HCT116 (cell line): ENCODE measurements around the gene CFAP74.

Experiments used
- ATF3 ChIP-seq: IDR thresholded peaks from 2 replicates; pipeline ENCODE4 v1.6.1; 2012
- CTCF ChIP-seq, 3 experiments: fragments of 200-600 bp in 1 of 3; sonication (generic) in 1 of 3; IDR thresholded peaks in 2 of 3; conservative IDR thresholded peaks in 1 of 3; 2 replicates each; pipeline ENCODE4 v1.5.1; 2012 to 2017; ENCODE audit warnings: low read depth in 2 of 3, low read length in 2 of 3, antibody characterized with exemption in 1 of 3, borderline replicate concordance in 1 of 3, control low read depth in 1 of 3, mild to moderate bottlenecking in 1 of 3, mixed read lengths in 1 of 3, mixed run types in 1 of 3, moderate library complexity in 1 of 3; ENCODE audit not compliant: insufficient read depth in 1 of 3
- EGR1 ChIP-seq: IDR thresholded peaks from 2 replicates; pipeline ENCODE4 v1.6.1; 2012; ENCODE audit warnings: low read depth
- JUND ChIP-seq: IDR thresholded peaks from 2 replicates; pipeline ENCODE4 v1.6.1; 2012
- POLR2A ChIP-seq: IDR thresholded peaks from 2 replicates; pipeline ENCODE4 v1.7.0; 2011; ENCODE audit warnings: borderline replicate concordance; ENCODE audit not compliant: insufficient read depth, insufficient read length; ENCODE audit errors: extremely low read depth
- POLR2AphosphoS5 ChIP-seq: IDR thresholded peaks from 2 replicates; pipeline ENCODE4 v1.6.1; 2011; ENCODE audit warnings: mild to moderate bottlenecking, low read depth, low read length, moderate library complexity
- RAD21 ChIP-seq: IDR thresholded peaks from 2 replicates; pipeline ENCODE4 v1.6.1; 2012; ENCODE audit warnings: low read depth, mild to moderate bottlenecking
- REST ChIP-seq: IDR thresholded peaks from 2 replicates; pipeline ENCODE4 v1.6.1; 2012; ENCODE audit warnings: low read depth
- SRF ChIP-seq: IDR thresholded peaks from 2 replicates; pipeline ENCODE4 v1.6.1; 2012; ENCODE audit warnings: low read depth
- ZNF274 ChIP-seq: fragments of 200-500 bp; sonication (Bioruptor generic); IDR thresholded peaks from 2 replicates; pipeline ENCODE4 v1.6.1; 2014; ENCODE audit warnings: mild to moderate bottlenecking, low read depth, low read length, inconsistent platforms

GRCh38 chr1:1994536-1994935 is 9.1 kb downstream of the CFAP74 start:
- TF ChIP-seq CTCF (IDR thresholded peaks at IDR 0.05 in 2 of 3, conservative IDR thresholded peaks at IDR 0.05 in 1 of 3; ENCODE audit: borderline replicate concordance in 1 of 3, insufficient read depth in 1 of 3, low read depth in 2 of 3, low read length in 2 of 3) (no peak), RAD21 (no peak), ZNF274 (no peak), POLR2AphosphoS5 (no peak), JUND (no peak), SRF (no peak), POLR2A (no peak), ATF3 (no peak), EGR1 (no peak), REST (no peak)
